HepG2 (cell line): Measurements from ENCODE around the gene ASXL1. TPM values are rescaled to one million over a fixed set of nuclear protein-coding genes. Genes with fewer than 3 reads are reported as not detected.

Experiments used
- BORCS8-MEF2B ChIP-seq: sonication (generic); formaldehyde crosslinking; IDR thresholded peaks from 2 replicates; pipeline ENCODE4 v1.8.0; 2022; ENCODE audit warnings: mild to moderate bottlenecking, missing genetic modification reagents
- BRD4 ChIP-seq: sonication (generic); formaldehyde crosslinking; IDR thresholded peaks from 2 replicates; pipeline ENCODE4 v1.4.0; 2020; ENCODE audit warnings: missing genetic modification reagents
- CBX5 ChIP-seq: sonication (generic); formaldehyde crosslinking; IDR thresholded peaks from 2 replicates; pipeline ENCODE4 v1.4.0; 2020; ENCODE audit warnings: missing genetic modification reagents, borderline replicate concordance
- DDIT3 ChIP-seq: sonication (generic); formaldehyde crosslinking; IDR thresholded peaks from 2 replicates; pipeline ENCODE4 v1.4.0; 2020; ENCODE audit warnings: mild to moderate bottlenecking, missing genetic modification reagents
- KLF9 ChIP-seq: IDR thresholded peaks from 2 replicates; pipeline ENCODE4 v1.6.1; 2016; ENCODE audit warnings: low read depth
- MXD1 ChIP-seq: sonication (generic); formaldehyde crosslinking; IDR thresholded peaks from 2 replicates; pipeline ENCODE4 v1.4.0; 2020; ENCODE audit warnings: mild to moderate bottlenecking, missing genetic modification reagents
- MZF1 ChIP-seq: sonication (generic); formaldehyde crosslinking; IDR thresholded peaks from 2 replicates; pipeline ENCODE4 v1.8.1; 2023; ENCODE audit warnings: mild to moderate bottlenecking, missing genetic modification reagents, borderline replicate concordance
- PHF5A ChIP-seq: IDR thresholded peaks from one replicate; pipeline ENCODE4 v1.6.1; 2018; ENCODE audit warnings: low read depth, missing genetic modification reagents; ENCODE audit not compliant: unreplicated experiment
- RAD51 ChIP-seq: fragments of 450-650 bp; IDR thresholded peaks from 2 replicates; pipeline ENCODE4 v1.6.1; 2016; ENCODE audit warnings: borderline replicate concordance
- SP2 ChIP-seq: sonication (generic); formaldehyde crosslinking; IDR thresholded peaks from 2 replicates; pipeline ENCODE4 v1.5.1; 2020; ENCODE audit warnings: mild to moderate bottlenecking, missing genetic modification reagents
- ZFP36L1 ChIP-seq: sonication (generic); formaldehyde crosslinking; IDR thresholded peaks from 2 replicates; pipeline ENCODE4 v1.8.0; 2022; ENCODE audit warnings: mild to moderate bottlenecking, missing genetic modification reagents, moderate library complexity
- ZNF10 ChIP-seq: sonication (generic); formaldehyde crosslinking; IDR thresholded peaks from 2 replicates; pipeline ENCODE4 v1.4.0; 2020; ENCODE audit warnings: mild to moderate bottlenecking, low read depth, missing genetic modification reagents, borderline replicate concordance
- ZNF503 ChIP-seq: sonication (generic); formaldehyde crosslinking; IDR thresholded peaks from 2 replicates; pipeline ENCODE4 v1.4.0; 2020; ENCODE audit warnings: missing genetic modification reagents
- ZNF512B ChIP-seq: sonication (generic); formaldehyde crosslinking; IDR thresholded peaks from 2 replicates; pipeline ENCODE4 v1.5.1; 2020; ENCODE audit warnings: missing genetic modification reagents, mild to moderate bottlenecking, borderline replicate concordance
- ZNF646 ChIP-seq: sonication (generic); formaldehyde crosslinking; IDR thresholded peaks from 2 replicates; pipeline ENCODE4 v1.9.0; 2021; ENCODE audit warnings: mild to moderate bottlenecking, missing genetic modification reagents
- polyA plus RNA-seq, 8 experiments: library from polyadenylated mRNA; depleted of rRNA in 3 of 8; stranded (reverse) in 7 of 8; unstranded in 1 of 8; fragments of >200 nt; fragmentation: Illumina TruSeq in 4 of 8; extraction: Trizol in 4 of 8; gene quantifications; 2 replicates each; pipeline versions ENCODE4 v1.2.1 to v1.2.3, GENCODE V29; 2011 to 2016; ENCODE audit warnings: low read depth in 4 of 8, missing spikeins in 1 of 8, mixed read lengths in 1 of 8; ENCODE audit not compliant: insufficient read depth in 1 of 8
- total RNA-seq, 5 experiments: library from RNA; depleted of rRNA; stranded (reverse); fragments of >200 nt; fragmentation: Illumina TruSeq; extraction: Trizol; gene quantifications; 2 replicates each; pipeline ENCODE4 v1.2.3, GENCODE V29; 2016; ENCODE audit warnings: low read depth in 1 of 5

The ASXL1 gene
- total and polyA plus RNA-seq, 2 of the 13 experiments (the other 11 are each of a cell fraction or from before 2014, with no cell fraction given) = 62.1 to 74.8 TPM

- TF ChIP-seq MZF1 (CRISPR knock-in tag) = no peak
- TF ChIP-seq ZNF512B (CRISPR knock-in tag) = no peak
- TF ChIP-seq KLF9 (CRISPR knock-in tag) = no peak
- TF ChIP-seq BORCS8-MEF2B (CRISPR knock-in tag) = no peak
- no peak for TF ChIP-seq CBX5
- TF ChIP-seq MXD1 (CRISPR knock-in tag) = no peak
- TF ChIP-seq PHF5A (CRISPR knock-in tag) = no peak
- TF ChIP-seq RAD51 = no peak
- no peak for TF ChIP-seq ZNF10 (CRISPR knock-in tag)
- TF ChIP-seq ZNF503 (CRISPR knock-in tag) = no peak
- no peak for TF ChIP-seq SP2 (CRISPR knock-in tag)
- no peak for TF ChIP-seq ZFP36L1 (CRISPR knock-in tag)
- TF ChIP-seq DDIT3 (CRISPR knock-in tag) = no peak
- TF ChIP-seq ZNF646 (CRISPR knock-in tag) = no peak
- no peak for TF ChIP-seq BRD4 (CRISPR knock-in tag)
Measured at GRCh38 chr20:32344835-32345506, 13.2 kb upstream of the ASXL1 start (continued).
